ENCODE data around the gene ZBTB48.
"Not testable (repeated sequence)": the region's sequence is repeated elsewhere in the genome, so short reads cannot be mapped to it uniquely, and the experiment has no call there.

Gene ZBTB48

DNA sequence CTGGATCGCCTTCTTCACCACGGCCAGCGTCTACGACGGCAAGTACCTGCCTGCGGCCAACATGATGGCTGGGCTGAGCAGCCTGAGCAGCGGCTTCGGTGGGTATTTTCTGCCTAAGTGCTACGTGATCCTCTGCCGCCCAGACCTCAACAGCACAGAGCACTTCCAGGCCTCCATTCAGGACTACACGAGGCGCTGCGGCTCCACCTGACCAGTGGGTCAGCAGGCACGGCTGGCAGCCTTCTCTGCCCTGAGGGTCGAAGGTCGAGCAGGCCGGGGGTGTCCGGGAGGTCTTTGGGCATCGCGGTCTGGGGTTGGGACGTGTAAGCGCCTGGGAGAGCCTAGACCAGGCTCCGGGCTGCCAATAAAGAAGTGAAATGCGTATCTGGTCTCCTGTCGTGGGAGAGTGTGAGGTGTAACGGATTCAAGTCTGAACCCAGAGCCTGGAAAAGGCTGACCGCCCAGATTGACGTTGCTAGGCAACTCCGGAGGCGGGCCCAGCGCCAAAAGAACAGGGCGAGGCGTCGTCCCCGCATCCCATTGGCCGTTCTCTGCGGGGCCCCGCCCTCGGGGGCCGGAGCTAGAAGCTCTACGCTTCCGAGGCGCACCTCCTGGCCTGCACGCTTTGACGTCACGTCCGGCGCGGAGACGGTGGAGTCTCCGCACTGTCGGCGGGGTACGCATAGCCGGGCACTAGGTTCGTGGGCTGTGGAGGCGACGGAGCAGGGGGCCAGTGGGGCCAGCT, at the start of gene ZBTB48:
TSS of gene ZBTB48 (plus strand) at position 621 of the 745 bp plus-strand sequence. CDS start 616 bp downstream, outside the sequence.
- DNase-seq: peak; percentile 92

DNA sequence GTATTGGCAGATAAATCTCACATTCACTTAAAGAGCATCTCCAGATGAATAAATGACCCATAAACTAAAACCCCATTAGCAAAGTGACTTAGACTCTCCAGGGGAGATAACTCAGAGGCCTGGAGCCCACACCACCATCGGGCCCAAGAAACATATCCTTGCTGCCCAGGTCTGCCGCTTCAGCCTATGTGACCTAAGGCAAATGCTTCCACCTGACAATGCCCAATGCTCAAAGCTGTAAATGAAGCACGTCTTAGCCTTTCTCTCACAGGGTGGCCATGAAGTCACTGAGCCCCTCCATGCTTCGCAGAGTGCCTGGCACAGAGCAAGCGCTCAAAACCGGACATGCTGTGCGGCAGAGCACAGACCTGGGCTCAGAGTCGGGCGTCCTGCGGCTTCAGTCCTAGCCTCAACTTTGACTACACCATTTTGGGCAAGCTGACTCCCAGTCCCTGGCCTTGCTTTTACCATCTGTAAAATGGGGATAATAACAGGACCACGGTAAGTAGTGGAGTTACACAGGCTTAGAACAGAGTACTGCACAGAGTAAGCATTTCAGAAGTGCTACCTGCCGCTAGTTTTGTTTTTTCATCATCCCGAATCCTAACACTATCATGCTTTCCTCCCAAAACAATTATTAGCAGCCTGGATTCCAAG, 49.2 kb upstream of the ZBTB48 start:
- DNase-seq: no peak

DNA sequence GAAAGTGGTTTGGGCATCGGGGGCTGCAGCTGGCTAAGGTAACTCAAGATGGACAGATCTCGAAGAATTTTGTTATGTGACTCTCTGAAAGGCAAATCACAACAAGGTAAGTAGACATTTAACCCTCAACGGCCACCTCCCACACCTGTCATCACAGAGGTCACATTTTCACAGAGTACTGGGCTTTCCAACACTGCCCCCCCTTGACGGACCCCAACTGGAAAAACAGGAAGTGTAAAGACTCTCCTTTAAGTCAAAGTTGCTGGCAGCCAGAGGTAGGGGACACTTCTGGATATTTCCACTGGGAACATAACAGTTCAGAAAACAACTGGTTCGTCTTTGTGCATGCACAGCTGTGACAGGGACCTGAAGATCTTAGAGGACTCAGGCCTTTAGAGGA, 47.8 kb upstream of the ZBTB48 start:
- no peak for DNase-seq

DNA sequence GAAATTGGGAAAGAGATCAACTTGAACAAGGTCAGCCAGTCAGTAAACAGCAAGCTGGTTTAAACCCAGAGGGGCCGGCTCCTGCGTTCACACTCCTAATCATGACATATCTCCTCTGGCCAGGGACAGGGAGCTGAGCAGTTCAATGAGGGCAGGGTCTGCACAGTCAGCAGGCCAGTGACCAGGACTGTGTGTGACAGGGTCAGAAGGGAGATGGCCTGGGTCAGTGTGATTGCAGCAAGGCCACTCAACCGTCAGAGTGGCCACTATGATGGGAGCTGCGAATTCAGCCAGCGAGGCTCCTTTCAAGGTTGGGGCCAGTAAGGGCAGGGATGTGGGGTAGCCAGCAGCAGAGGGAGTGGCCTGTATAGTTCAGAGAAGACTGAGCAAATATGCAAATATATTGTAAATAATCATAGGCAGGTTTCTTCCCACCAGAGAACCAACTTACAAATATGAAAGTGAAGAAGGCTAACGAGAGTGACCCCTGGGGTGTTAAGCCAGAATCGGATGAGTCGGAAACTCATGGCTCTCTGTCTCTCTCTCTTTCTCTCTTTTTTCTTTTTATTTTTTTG, 45.5 kb upstream of the ZBTB48 start:
- no peak for DNase-seq

DNA sequence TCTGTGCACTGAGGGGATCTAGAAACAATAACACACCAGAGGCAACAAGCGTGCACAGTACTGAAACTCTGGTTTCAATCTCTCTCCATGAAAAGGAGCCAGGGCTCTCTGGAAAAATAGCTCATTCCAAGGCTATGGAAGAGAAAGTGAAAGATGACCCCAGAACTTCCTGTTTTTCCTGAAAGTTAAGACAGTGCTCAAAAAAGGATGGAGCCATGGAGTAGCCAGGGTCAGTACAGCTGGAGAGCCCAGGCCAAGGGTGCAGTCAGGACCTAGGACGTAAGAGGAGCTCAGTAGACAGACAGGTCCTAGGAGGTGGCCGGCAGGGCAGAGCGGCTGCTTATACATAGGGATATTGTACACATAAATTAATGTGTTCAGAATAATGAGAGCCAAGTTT, 44.6 kb upstream of the ZBTB48 start:
- no peak for DNase-seq

DNA sequence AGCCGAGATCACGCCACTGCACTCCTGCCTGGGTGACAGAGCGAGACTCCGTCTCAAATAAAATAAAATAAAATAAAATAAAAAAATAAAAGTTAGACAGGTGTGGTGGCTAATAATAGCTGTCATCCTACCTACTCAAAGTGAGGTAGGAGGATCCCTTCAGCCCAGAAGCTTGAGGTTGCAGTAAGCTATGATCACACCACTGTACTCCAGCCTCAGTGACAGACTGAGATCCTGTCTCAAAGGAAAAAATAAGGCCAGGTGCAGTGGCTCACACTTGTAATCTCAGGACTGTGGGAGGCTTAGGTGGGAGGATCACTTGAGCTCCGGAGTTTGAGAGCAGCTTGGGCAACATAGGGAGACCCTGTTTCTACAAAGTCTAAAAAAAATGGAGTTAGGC, 43.5 kb upstream of the ZBTB48 start:
- no peak for DNase-seq

DNA sequence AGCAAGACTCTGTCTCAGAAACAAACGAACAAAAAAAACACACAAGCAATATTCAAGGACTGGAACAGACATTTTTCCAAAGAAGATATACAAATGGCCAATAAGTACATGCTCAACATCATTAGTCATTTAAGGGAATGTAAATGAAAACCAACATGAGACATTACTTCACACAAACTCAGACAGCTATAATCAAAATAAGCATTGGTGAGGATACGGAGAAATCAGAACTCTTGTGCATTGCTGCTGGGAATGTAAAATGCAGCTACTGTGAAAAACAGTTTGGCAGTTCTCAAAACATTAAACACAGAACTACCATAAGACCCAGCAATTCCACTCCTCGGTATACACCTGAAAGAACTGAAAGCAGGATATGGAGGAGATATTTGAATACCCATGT, 40.8 kb upstream of the ZBTB48 start:
- no peak for DNase-seq

DNA sequence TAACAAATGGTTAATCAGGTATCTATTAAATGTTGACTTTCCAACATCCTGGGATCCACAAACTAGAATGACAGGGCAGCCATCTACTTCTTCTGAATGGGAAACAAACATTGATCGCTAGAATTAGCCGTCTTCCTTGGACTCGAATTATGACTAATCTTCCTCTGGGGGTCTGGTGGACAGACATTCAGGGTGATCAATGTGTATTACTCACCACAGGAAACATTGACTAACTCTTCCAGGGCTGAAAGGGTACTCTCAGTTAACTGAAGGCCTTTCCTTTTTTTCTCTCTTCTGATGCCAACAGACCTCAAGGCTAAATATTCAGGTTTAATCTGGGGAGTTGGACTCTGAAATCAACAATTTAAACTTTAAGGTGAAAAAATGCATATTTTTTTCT, 35.0 kb upstream of the ZBTB48 start:
- DNase-seq: no peak

DNA sequence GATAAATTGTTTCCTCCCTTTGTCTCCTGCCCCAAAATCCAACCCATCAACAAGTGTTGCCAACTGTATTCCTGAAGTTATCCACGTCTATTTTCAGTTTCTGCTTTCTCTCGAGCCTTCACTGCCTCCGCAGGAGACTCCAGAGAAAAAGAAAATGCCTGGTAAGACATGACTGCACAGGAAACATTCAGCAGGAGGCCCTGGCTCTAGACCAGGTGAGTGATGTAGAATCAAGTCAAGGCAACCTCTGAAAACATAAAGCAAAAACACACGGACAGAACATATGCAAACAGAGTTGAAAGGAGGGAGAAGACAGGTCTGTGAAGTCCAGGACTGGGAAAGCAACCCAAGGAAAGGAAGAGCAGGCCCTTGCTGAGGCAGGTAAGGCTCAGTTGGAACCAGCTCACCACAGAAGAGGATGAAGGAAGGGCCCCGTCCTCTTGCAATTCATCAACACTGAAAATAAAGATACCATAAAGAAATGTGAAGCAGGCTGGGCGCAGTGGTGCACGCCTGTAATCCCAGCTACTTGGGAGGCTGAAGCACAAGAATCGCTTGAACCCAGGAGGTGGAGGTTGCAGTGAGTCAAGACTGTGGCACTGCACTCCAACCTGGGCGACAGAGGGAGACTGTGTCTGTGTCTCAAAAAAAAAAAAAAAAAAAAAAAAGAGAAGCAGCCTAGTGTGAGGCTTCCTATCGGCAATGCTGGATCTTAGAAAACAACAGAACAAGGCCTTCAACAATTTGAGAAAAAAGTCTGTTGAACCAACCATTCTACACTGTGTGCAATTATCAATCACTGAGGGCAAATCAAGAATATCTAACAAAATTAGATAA, 34.3 kb upstream of the ZBTB48 start:
- DNase-seq: no peak

DNA sequence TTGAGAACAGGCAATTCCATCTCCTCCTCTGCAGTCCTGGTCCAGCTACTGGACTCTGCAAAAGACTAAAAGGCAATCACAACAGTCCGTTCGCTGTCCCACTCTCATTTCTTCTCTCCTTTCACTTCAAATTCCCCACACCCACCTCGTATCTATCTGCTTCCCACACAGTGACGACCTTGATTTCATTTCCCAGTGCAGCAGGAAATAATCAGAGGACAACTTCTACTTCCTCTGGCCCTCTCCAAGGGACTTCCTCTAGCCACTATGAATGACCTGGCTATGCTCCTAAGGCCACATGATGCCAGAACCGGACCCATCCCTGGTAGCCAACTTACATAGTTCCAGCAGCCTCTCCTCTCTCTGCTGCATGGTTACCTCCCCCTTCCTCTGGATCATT, 33.5 kb upstream of the ZBTB48 start:
- DNase-seq: no peak

DNA sequence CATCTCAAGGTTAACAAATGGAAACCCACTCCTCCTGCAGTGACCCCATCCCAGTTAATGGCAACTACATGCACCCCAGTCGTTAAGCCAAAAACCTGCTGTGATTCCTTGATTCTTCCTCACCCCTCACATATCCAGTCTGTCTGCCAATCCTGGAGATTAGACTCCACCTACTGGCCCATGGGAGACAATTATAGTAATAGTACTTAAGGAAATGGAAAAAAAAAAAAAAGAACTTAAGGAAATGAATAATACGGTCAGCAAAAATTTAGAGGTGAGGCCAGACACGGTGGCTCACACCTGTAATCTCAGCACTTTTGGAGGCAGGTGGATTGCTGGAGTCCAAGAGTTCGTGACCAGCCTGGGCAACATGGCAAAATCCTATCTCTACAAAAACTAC, 32.5 kb upstream of the ZBTB48 start:
- no peak for DNase-seq

DNA sequence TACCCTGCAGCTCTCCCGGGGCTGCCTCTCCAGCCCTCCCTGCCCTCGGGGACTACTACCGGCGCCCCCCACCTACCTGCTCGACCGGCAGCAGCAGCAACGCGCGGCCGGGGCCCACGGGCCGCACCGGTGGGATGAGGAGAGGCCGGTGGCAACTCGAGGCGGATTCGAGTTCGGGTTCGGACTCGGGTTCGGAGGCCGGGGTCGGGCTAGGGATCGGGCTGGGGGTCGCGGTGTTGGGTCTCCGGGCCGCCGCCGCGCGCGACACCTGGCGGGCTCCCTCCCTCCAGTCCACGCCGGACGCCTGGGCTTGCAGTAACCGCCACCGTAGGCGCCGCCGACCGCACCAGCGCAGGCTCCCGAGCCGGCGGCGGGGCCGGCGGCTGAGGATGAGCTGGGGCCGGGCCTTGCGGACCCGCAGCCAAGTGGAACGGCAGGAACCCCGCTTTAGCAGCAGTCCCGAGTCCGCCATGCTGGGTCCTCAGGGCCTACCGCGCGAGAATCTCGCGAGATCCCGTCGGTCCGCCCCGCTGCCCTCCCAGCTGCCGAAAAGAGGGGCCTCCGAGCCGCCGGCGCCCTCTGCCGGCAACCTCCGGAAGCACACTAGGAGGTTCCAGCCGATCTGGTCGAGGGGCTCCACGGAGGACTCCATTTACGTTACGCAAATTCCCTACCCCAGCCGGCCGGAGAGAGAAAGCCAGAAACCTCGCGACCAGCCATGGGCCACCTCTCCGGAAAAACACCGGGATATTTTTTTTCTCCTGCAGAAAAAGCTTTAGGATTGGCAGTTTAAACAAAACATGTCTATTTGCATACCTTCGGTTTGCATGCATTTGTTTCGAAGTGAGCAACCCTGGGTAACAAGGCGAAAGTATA, 25.5 kb upstream of the ZBTB48 start, which contains the start of gene NOL9:
TSS of gene NOL9 (minus strand) at position 483 of the 876 bp plus-strand sequence. CDS start at position 472, 11 bp downstream.
- DNase-seq: peak; percentile 28

DNA sequence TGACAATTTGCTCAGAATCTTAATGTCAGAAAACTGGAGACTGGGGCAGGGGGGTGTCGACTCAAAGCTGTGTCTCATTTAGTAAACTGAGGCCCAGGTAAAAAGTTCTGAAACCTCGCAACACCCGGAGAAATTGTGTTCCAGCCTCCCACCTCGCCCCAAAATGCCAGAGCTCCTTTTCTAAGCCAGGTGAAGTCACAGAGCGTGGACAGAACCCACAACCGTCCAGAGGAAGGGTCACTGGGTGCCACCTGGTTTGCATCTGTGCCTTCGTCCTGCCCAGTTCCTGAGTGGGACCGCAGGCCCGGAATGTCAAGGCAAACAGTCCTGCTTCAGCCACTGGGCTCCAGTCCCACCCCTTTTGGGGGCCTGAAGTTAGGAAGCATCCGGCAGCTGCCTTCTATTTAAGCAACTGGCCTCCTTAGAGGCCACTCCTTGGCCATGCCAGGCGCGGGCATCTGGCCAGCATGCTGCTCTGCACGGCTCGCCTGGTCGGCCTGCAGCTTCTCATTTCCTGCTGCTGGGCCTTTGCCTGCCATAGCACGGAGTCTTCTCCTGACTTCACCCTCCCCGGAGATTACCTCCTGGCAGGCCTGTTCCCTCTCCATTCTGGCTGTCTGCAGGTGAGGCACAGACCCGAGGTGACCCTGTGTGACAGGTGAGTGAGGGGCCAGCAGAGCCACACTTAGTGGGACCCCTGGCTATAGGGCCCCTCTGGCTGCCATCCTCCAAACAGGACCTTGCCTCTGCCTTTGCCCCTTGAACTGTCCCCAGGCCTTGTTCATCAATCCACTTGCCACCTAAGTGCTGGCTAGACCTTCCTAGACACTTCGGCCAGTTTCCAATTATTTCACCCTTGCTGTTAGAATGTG, 24.7 kb upstream of the ZBTB48 start, which contains the start of gene TAS1R1:
TSS of gene TAS1R1 (plus strand) at position 401 of the 872 bp plus-strand sequence. CDS start at position 468, 67 bp downstream.
- no peak for DNase-seq

DNA sequence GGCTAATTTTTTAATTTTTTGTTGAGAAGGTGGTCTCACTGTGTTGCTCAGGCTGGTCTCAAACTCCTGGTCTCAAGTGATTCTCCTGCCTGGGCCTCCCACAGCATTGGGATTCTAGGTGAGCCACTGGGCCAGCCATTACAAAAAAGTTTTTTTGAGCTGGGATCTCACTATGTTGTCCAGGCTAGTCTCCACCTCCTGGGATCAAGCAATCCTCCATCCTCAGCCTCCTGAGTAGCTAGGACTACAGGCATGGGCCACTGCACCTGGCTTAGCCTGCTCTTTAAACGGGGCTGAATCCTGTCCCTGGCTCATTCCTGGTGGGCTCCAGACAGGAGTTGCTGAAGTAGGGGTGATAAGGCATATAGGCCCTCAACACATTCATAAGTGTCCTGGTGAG, 22.2 kb upstream of the ZBTB48 start:
- no peak for DNase-seq

DNA sequence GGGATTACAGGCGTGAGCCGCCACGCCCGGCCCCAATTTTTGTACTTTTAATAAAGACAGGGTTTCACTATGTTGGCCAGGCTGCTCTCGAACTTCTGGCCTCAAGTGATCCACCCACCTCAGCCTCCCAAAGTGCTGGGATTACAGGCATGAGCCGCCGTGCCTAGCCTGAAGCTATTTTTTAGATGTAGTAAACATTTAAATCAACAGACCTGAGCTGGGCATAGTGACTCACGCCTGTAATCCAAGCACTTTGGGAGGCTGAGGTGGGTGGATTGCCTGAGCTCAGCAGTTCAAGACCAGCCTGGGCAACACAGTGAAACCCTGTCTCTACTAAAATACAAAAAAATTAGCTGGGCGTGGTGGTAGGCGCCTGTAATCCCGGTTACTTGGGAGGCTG, 20.6 kb upstream of the ZBTB48 start:
- not testable (repeated sequence) for DNase-seq

DNA sequence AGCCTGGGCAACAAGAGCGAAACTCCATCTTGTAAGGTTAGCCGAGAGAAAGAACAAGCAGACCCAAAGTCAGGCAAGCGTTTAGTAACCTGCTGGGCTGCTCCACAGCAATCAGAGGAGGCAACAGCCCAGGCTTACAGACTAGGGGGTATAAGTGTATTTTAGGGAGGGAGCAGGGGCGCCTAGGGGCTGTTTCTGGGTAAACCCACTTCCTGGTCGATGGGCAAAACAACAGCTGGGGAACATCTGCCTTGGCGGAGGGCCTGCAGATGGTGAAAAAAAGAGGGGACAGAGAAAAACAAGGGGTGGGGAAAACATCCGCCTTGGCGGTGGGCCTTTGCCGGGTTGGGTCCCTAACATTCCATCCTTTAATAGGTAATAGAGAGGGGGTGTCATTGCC, 19.5 kb upstream of the ZBTB48 start:
- no peak for DNase-seq

DNA sequence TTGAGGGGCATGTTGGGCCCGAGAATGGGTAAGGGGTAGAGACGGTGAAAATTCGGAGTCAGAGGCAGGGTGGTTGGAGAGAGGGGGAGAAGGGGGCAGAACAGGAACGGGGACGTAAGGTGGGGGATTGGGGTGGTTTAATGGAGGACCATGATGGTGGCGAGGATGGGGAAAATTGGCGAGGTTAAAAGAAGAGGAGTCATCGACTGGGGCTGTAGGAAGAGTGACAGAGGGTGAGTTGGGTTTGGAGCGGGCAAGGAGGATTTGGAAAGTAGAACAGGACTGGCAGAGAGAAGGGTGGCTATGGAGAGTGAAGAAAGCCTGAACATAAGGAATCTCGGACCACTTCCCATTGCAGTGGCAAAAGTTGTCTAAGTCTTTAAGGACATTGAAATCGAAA, 10.8 kb upstream of the ZBTB48 start:
- DNase-seq: no peak

DNA sequence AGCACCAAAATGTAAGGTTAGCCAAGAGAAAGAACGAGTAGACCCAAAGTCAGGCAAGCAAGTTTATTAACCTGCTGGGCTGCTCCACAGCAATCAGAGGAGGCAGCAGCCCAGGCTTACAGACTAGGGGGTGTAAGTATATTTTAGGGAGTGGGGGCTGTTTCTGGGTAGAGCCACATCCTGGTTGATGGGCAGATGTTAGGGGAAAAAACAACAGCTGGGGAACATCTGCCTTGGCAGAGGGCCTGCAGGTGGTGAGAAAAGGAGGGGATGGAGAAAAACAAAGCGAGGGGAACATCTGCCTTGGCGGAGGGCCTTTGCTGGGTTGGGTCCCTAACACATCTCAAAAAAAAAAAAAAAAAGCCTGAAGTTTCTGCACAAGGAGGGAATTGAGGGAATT, 9.7 kb upstream of the ZBTB48 start:
- DNase-seq: no peak

DNA sequence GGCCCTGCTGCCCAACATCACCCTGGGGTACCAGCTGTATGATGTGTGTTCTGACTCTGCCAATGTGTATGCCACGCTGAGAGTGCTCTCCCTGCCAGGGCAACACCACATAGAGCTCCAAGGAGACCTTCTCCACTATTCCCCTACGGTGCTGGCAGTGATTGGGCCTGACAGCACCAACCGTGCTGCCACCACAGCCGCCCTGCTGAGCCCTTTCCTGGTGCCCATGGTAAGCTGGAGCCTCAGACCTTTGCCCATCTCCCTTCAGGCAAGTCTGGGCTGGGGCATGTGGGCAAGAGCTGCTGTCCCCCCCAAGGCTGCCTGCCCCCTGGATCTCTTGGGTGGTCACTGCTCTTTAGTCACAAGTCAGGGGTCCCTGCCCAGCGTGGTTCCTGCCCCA, 8.8 kb upstream of the ZBTB48 start:
- no peak for DNase-seq

DNA sequence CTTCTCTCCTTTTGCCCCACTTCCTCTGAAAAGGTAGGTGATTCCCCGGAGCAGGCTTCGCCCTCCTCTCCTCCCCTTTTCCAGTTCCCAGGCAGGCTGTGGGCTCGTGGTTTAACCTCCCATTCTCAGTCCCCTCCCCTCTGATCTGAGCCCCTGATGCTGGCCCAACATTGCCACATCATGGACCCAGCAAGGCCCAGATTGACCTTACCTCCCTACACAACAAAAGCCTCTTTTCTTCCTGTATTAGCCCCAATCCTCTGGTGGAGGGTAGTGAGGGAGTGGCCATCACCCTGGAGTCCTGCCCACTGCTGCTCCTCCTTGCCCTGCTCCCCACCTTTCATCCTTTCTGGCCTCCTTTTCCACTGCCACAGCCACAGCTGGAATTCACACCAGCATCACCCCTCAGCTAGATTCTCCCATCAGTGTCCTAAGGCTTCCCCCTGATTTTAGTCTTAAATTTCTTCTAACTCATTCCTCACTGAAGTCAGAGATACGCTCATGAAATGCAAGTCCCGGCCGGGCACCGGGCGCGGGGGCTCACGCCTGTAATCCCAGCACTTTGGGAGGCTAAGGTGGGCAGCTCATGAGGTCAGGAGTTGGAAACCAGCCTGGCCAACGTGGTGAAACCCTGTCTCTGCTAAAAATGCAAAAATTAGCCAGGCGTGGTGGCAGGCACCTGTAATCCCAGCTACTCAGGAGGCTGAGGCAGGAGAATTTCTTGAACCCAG, 7.0 kb upstream of the ZBTB48 start:
- no peak for DNase-seq

All from NCI-H1436 treated with DMSO at 0.1 percent for 48 hours (cell line).